ENCODE measurements around the gene CBLB.

CBLB gene

GRCh38 chr3:105791919-105792786 is 76.7 kb downstream of the CBLB start:
- DNase-seq (ENCODE audit: low read depth): peak; percentile 48
- no peak for TF ChIP-seq CTCF (conservative IDR thresholded peaks at IDR 0.05; ENCODE audit: low read depth, low read length)
- H3K4me3 ChIP-seq (ENCODE audit: low read length): no peak overlapping the region

- no peak for DNase-seq (ENCODE audit: low read depth)
- H3K4me3 ChIP-seq (ENCODE audit: low read length): no peak overlapping the region
- no peak for TF ChIP-seq CTCF (conservative IDR thresholded peaks at IDR 0.05; ENCODE audit: low read depth, low read length)
Measured at GRCh38 chr3:105791131-105791530, 77.7 kb downstream of the CBLB start.

GRCh38 chr3:105790534-105790933 is 78.3 kb downstream of the CBLB start:
- H3K4me3 ChIP-seq (ENCODE audit: low read length): no peak overlapping the region
- TF ChIP-seq CTCF (conservative IDR thresholded peaks at IDR 0.05; ENCODE audit: low read depth, low read length): no peak
- no peak for DNase-seq (ENCODE audit: low read depth)

- no peak overlapping the region for H3K4me3 ChIP-seq (ENCODE audit: low read length)
- DNase-seq (ENCODE audit: low read depth): no peak
- TF ChIP-seq CTCF (conservative IDR thresholded peaks at IDR 0.05; ENCODE audit: low read depth, low read length): no peak
Measured at GRCh38 chr3:105788593-105788992, 80.2 kb downstream of the CBLB start.

- H3K4me3 ChIP-seq (ENCODE audit: low read length): no peak overlapping the region
- TF ChIP-seq CTCF (conservative IDR thresholded peaks at IDR 0.05; ENCODE audit: low read depth, low read length): no peak
- no peak for DNase-seq (ENCODE audit: low read depth)
Measured at GRCh38 chr3:105787453-105787852, 81.4 kb downstream of the CBLB start.

GRCh38 chr3:105786990-105787389 is 81.8 kb downstream of the CBLB start:
- no peak overlapping the region for H3K4me3 ChIP-seq (ENCODE audit: low read length)
- DNase-seq (ENCODE audit: low read depth): peak; percentile 75
- no peak for TF ChIP-seq CTCF (conservative IDR thresholded peaks at IDR 0.05; ENCODE audit: low read depth, low read length)

GRCh38 chr3:105786241-105786640 is 82.6 kb downstream of the CBLB start:
- H3K4me3 ChIP-seq (ENCODE audit: low read length): no peak overlapping the region
- DNase-seq (ENCODE audit: low read depth): no peak
- no peak for TF ChIP-seq CTCF (conservative IDR thresholded peaks at IDR 0.05; ENCODE audit: low read depth, low read length)
